Thyroid gland (tissue), 4 donors: Measurements from ENCODE around the gene ARL4A.
A peak's percentile ranks its signal among the peaks of the same experiment; 100 is the strongest.

ENCODE experiments used
- CTCF ChIP-seq, 6 experiments: fragments of 200-600 bp in 3 of 6; fragments of 450-650 bp in 3 of 6; sonication (generic) in 3 of 6; IDR thresholded peaks; one replicate each; pipeline ENCODE4 v1.5.1; 2016 to 2019; ENCODE audit warnings: antibody characterized with exemption in 6 of 6, mild to moderate bottlenecking in 2 of 6, inconsistent platforms in 1 of 6, moderate library complexity in 1 of 6
- POLR2A ChIP-seq, 2 donors: fragments of 450-650 bp; IDR thresholded peaks; one replicate each; pipeline ENCODE4 v1.6.1; 2017; ENCODE audit warnings: antibody characterized with exemption in 2 of 2, mild to moderate bottlenecking in 2 of 2, moderate library complexity in 1 of 2

GRCh38 chr7:12686891-12687717 lies at the start of gene ARL4A:
- TF ChIP-seq POLR2A (IDR thresholded peaks at IDR 0.05) (peak; percentile 68 to 96), CTCF (IDR thresholded peaks at IDR 0.05) (peak in 4 of 6 experiments; percentile 39 to 80 (median 48))
